ENCODE results near the gene FAM110A.
A peak's percentile ranks its signal among the peaks of the same experiment; 100 is the strongest.

FAM110A gene

DNA sequence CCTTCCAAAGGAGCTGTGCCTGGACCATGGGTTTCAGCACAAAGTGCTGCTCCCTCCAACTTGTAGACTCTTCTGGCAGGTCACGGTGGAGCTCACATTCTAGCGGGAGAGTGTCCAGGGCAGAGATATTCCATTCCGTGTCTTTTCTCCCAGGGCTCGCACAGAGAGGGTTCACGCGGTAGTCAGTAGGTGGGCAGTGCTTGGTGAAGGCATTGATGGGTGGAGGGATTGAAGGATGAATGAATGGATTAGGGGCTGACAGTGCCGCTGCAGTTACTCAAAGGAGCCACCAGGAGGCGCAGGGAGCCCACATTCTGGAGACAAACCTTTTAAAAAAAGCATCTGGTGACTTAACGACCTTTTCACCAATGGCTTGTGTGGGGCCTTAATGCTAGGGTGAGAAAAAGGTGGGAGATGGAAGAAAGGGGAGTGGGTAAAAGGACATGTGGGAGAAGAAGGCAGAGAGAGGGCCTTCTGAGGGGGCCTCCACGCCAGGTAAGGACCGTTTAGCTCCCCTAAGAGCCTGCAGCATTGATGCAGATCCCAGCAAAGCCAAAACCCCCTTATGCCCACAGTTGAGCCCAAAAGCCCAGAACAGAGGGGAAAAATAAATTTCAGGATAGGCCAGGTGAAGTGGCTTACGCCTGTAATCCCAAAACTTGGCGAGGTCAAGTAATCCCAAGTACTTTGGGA, 17.5 kb upstream of the FAM110A start:
- H3K4me1 Mint-ChIP-seq, result peaks cover 5% of the 10 kb centered on the region
- no peaks in the 10 kb centered on the region for H3K9me3 Mint-ChIP-seq
- no peak overlapping the region for H3K27ac Mint-ChIP-seq (ENCODE audit: low read depth)
- ATAC-seq (replicated peaks; ENCODE audit: extremely low read depth, poor library complexity, severe bottlenecking), result no peak
- peaks cover 18% of the 10 kb centered on the region for H3K36me3 Mint-ChIP-seq (ENCODE audit: insufficient read depth)
- H3K4me3 Mint-ChIP-seq, result no peak overlapping the region
- H3K27me3 Mint-ChIP-seq, result peaks cover 53% of the 10 kb centered on the region
- DNase-seq (ENCODE audit: low spot score in 2 of 2), result peak; percentile 52 to 54

- peaks cover 5% of the 10 kb centered on the region for H3K4me1 Mint-ChIP-seq
- H3K9me3 Mint-ChIP-seq, result no peaks in the 10 kb centered on the region
- H3K4me3 Mint-ChIP-seq, result no peak overlapping the region
- H3K27me3 Mint-ChIP-seq, result peaks cover 32% of the 10 kb centered on the region
- no peak for ATAC-seq (replicated peaks; ENCODE audit: extremely low read depth, poor library complexity, severe bottlenecking)
- peaks cover 18% of the 10 kb centered on the region for H3K36me3 Mint-ChIP-seq (ENCODE audit: insufficient read depth)
- H3K27ac Mint-ChIP-seq (ENCODE audit: low read depth), result no peak overlapping the region
- DNase-seq (ENCODE audit: low spot score in 2 of 2), result no peak
These were observed 15.4 kb upstream of the FAM110A start for GRCh38 chr20:818001-818664.

DNA sequence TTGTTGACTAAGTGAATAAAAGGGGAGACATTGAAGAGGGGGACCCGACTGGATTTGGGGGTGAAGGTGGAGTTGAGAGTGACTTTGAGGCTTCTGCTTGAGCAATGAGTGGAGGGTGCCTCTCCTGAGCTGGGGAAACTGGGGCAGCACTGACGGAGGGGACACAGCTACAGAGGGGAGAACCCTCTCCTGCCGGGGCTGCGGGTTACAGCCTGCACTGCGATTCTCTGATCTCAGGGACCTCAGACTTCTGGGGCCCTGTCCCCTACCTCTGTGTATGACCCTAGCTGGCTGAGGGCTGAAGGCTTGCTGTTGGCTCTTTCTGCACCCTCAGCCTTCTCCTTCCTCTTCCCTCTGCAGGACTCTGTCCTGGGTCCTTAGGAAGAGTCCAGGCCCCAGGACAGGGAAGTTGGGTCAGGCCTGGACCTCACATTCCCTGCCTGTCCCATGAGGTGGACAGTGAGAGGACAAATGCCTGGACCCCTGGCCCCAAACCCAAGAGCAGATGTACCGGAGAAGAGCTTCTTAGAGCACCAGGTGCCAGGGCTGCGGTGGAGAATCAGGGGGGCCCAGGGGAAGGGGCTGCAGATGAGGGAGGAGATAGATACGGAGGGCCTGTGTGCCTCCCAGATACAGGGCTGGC, 13.7 kb upstream of the FAM110A start:
- Mint-ChIP-seq H3K27me3 (peaks cover 17% of the 10 kb centered on the region), H3K27ac (ENCODE audit: low read depth) (peak overlapping the region; percentile 59), H3K9me3 (no peaks in the 10 kb centered on the region), H3K36me3 (ENCODE audit: insufficient read depth) (peaks cover 18% of the 10 kb centered on the region), H3K4me1 (peaks cover 5% of the 10 kb centered on the region), H3K4me3 (no peak overlapping the region)
- ATAC-seq (replicated peaks; ENCODE audit: extremely low read depth, poor library complexity, severe bottlenecking) (no peak), DNase-seq (ENCODE audit: low spot score in 2 of 2) (no peak)

GRCh38 chr20:820323-820953, 13.1 kb upstream of the FAM110A start:
- Mint-ChIP-seq H3K36me3 (ENCODE audit: insufficient read depth) (peaks cover 18% of the 10 kb centered on the region), H3K9me3 (no peaks in the 10 kb centered on the region), H3K27ac (ENCODE audit: low read depth) (peak overlapping the region; percentile 59), H3K27me3 (peaks cover 11% of the 10 kb centered on the region), H3K4me3 (no peak overlapping the region), H3K4me1 (peaks cover 5% of the 10 kb centered on the region)
- no peak for ATAC-seq (replicated peaks; ENCODE audit: extremely low read depth, poor library complexity, severe bottlenecking)
- no peak for DNase-seq (ENCODE audit: low spot score in 2 of 2)

- ATAC-seq (replicated peaks; ENCODE audit: extremely low read depth, poor library complexity, severe bottlenecking) (no peak), DNase-seq (ENCODE audit: low spot score in 2 of 2) (no peak)
- Mint-ChIP-seq H3K36me3 (ENCODE audit: insufficient read depth) (peaks cover 16% of the 10 kb centered on the region), H3K27ac (ENCODE audit: low read depth) (no peak overlapping the region), H3K4me1 (peaks cover 1% of the 10 kb centered on the region), H3K9me3 (no peaks in the 10 kb centered on the region), H3K4me3 (no peak overlapping the region), H3K27me3 (peaks cover 3% of the 10 kb centered on the region)
These were observed 12.3 kb upstream of the FAM110A start for GRCh38 chr20:821046-821730.

DNA sequence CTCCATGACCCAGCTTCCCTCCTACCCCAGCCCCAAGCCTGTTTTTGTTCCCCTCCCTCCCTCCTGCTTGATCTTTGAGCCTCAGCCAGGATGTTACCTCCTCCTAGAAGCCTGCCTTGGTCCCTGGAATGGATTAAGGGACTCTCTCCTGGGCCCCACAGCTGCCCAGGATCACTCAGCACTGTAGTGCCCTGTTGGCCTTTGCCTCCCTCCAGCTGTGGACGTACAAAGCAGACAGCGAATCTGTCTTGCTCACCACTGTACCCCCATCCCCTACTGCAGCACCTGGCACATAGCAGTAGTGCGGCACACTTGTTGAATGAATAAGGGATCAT, 11.8 kb upstream of the FAM110A start:
- Mint-ChIP-seq H3K36me3 (ENCODE audit: insufficient read depth) (peaks cover 16% of the 10 kb centered on the region), H3K4me1 (no peaks in the 10 kb centered on the region), H3K4me3 (no peak overlapping the region), H3K27ac (ENCODE audit: low read depth) (no peak overlapping the region), H3K27me3 (no peaks in the 10 kb centered on the region), H3K9me3 (no peaks in the 10 kb centered on the region)
- DNase-seq (ENCODE audit: low spot score in 2 of 2) (no peak), ATAC-seq (replicated peaks; ENCODE audit: extremely low read depth, poor library complexity, severe bottlenecking) (no peak)

DNA sequence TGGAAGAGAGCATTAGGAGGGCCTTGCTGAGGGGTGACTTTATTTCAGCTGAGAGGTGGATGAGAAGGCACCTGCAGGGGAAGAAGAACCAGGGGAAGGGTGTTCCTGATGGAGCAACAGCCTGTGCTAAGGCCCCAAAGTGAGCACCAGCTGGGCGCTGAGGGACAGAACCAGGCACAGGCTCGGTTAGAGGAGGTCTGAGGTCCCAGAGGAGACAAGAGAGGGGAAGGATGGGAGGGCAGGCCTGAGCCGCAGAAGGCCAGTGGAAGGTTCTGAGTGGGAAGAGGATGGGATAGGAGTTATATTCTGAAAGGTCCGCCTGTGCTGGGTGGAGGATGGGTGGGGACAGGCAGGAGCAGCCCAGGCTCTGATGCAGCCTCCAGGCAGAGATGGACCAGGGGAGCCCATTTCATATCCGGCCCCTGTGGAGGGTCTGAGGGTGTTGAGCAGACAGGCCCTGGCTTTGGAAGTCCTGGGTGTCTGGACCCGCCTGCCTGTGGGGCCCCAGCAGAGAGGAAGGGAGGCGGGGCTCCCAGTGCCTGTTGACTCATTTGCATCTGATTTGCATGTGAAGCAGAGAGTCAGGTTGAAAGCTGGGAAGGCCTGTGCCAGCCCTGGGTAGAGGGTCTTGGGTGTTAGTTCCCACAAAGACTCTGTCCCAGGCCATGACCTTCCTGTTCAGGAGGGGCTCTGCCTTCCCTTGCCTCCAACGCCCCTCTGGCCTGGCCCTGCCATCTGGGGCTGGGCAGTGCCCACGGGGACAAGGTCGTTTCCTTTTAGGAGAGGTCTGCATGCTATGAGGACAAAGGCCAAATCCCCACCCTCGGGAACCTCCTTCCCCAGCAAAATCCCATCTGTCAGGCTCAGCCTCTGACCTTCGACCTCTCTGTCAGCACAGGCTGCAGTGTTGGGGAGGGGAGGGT, 10.6 kb upstream of the FAM110A start:
- no peak overlapping the region for H3K27ac Mint-ChIP-seq (ENCODE audit: low read depth)
- H3K9me3 Mint-ChIP-seq, result no peaks in the 10 kb centered on the region
- DNase-seq (ENCODE audit: low spot score in 2 of 2) (no peak), ATAC-seq (replicated peaks; ENCODE audit: extremely low read depth, poor library complexity, severe bottlenecking) (no peak)
- no peak overlapping the region for H3K4me3 Mint-ChIP-seq
- no peaks in the 10 kb centered on the region for H3K27me3 Mint-ChIP-seq
- H3K4me1 Mint-ChIP-seq, result no peaks in the 10 kb centered on the region
- H3K36me3 Mint-ChIP-seq (ENCODE audit: insufficient read depth), result peaks cover 14% of the 10 kb centered on the region

- DNase-seq (ENCODE audit: low spot score in 2 of 2), result peak in 1 of 2 donors; percentile 4
- ATAC-seq (replicated peaks; ENCODE audit: extremely low read depth, poor library complexity, severe bottlenecking), result no peak
- no peaks in the 10 kb centered on the region for H3K9me3 Mint-ChIP-seq
- H3K27me3 Mint-ChIP-seq, result no peaks in the 10 kb centered on the region
- no peaks in the 10 kb centered on the region for H3K4me1 Mint-ChIP-seq
- no peak overlapping the region for H3K27ac Mint-ChIP-seq (ENCODE audit: low read depth)
- peaks cover 14% of the 10 kb centered on the region for H3K36me3 Mint-ChIP-seq (ENCODE audit: insufficient read depth)
- no peak overlapping the region for H3K4me3 Mint-ChIP-seq
These were observed 10.0 kb upstream of the FAM110A start for GRCh38 chr20:823574-823902.

GRCh38 chr20:824490-824889, 9.0 kb upstream of the FAM110A start:
- Mint-ChIP-seq H3K9me3 (no peaks in the 10 kb centered on the region), H3K36me3 (ENCODE audit: insufficient read depth) (peaks cover 8% of the 10 kb centered on the region), H3K4me3 (no peak overlapping the region), H3K4me1 (no peaks in the 10 kb centered on the region), H3K27me3 (no peaks in the 10 kb centered on the region), H3K27ac (ENCODE audit: low read depth) (no peak overlapping the region)
- no peak for ATAC-seq (replicated peaks; ENCODE audit: extremely low read depth, poor library complexity, severe bottlenecking)
- DNase-seq (ENCODE audit: low spot score in 2 of 2), result no peak

DNA sequence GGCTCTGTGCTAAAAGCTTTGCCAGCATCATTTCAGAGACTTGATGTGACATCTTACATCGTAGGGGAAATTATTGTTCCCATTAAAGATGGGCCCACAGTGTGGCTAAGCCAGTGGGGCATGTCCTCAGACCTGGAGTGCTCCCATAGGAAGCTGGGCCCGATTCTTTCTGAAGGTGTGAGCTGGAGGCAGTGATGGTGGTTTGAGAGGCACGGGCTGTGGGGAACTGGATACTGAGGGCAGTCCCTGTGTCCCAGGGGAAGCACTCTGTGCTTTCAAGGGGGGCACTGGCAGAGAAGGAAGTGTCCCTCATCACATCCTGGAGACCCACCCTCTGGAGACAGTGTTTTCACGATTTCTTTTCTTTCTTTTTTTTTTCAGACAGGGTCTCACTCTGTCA, 8.6 kb upstream of the FAM110A start:
- H3K27me3 Mint-ChIP-seq, result no peaks in the 10 kb centered on the region
- H3K36me3 Mint-ChIP-seq (ENCODE audit: insufficient read depth), result peaks cover 4% of the 10 kb centered on the region
- H3K4me1 Mint-ChIP-seq, result no peaks in the 10 kb centered on the region
- no peak overlapping the region for H3K4me3 Mint-ChIP-seq
- no peak overlapping the region for H3K27ac Mint-ChIP-seq (ENCODE audit: low read depth)
- no peak for ATAC-seq (replicated peaks; ENCODE audit: extremely low read depth, poor library complexity, severe bottlenecking)
- DNase-seq (ENCODE audit: low spot score in 2 of 2), result peak in 1 of 2 donors; percentile 3
- H3K9me3 Mint-ChIP-seq, result no peaks in the 10 kb centered on the region

DNA sequence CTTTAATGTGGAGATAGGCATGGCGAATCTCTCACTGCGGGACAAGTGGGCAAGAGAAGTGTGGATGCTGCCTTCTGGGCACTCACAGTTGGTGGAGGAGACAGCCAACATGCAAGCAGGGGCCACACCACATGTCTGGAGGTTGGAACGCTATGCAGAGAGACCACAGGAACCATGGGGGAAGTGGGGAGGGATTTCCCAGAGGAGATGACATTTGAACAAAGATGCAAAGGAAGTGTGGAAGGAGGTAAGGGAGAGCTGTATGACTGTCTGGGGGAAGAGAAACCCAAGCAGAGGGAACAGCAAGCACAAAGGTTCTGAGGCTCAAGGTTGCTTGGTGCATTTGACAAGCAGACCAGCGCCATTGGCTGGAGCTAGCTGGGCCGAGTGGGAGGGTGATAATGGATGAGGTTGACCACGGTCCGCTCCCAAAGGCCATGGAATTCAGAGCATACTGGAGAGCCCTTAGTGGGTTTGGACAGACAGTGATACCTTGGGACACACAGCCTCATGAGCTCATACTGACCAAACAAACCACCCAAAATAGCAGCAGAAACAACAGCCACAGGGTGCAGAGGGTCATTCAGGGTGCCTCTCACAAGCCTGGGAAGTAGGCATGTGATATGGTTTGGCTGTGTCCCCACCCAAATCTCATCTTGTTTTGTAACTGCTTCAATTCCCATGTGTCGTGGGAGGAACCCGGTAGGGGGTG, 7.6 kb upstream of the FAM110A start:
- H3K9me3 Mint-ChIP-seq, result no peaks in the 10 kb centered on the region
- no peak for ATAC-seq (replicated peaks; ENCODE audit: extremely low read depth, poor library complexity, severe bottlenecking)
- no peaks in the 10 kb centered on the region for H3K4me1 Mint-ChIP-seq
- H3K27me3 Mint-ChIP-seq, result no peaks in the 10 kb centered on the region
- H3K27ac Mint-ChIP-seq (ENCODE audit: low read depth), result no peak overlapping the region
- DNase-seq (ENCODE audit: low spot score in 2 of 2), result no peak
- no peak overlapping the region for H3K4me3 Mint-ChIP-seq
- H3K36me3 Mint-ChIP-seq (ENCODE audit: insufficient read depth), result no peaks in the 10 kb centered on the region

Data from central memory CD8-positive, alpha-beta T cell (primary cell).